ENCODE results near the gene MAG.
A peak's percentile ranks its signal among the peaks of the same experiment; 100 is the strongest.

Gene MAG

GRCh38 chr19:35291916-35292315, at the start of gene MAG:
TSS of gene MAG (plus strand) at chr19:35292161. CDS start at chr19:35295409, 3,248 bp downstream.
- Histone ChIP-seq H3K27ac (ENCODE audit: low read depth in 2 of 2, low read length in 2 of 2) (no peak within 1 kb of the TSS), H3K27me3 (ENCODE audit: control insufficient read depth in 2 of 2, insufficient read depth in 2 of 2, low read length in 2 of 2) (peaks cover 4% of the 10 kb centered on the region in 2 donors), H3K9me3 (ENCODE audit: control insufficient read depth in 2 of 2, low read length in 2 of 2) (no peaks in the 10 kb centered on the region), H3K36me3 (ENCODE audit: control insufficient read depth in 2 of 2, insufficient read depth in 2 of 2, low read length in 2 of 2) (no peaks in the 10 kb centered on the region), H3K4me1 (ENCODE audit: control insufficient read depth in 2 of 2, insufficient read depth in 2 of 2, low read length in 2 of 2) (no peaks in the 10 kb centered on the region), H3K9ac (ENCODE audit: low read depth in 1 of 2, low read length in 2 of 2) (no peak within 1 kb of the TSS), H3K4me3 (ENCODE audit: low read length in 2 of 2) (no peak within 1 kb of the TSS)

- Histone ChIP-seq H3K9ac (ENCODE audit: low read depth in 1 of 2, low read length in 2 of 2) (no peak overlapping the region), H3K27ac (ENCODE audit: low read depth in 2 of 2, low read length in 2 of 2) (no peak overlapping the region), H3K9me3 (ENCODE audit: control insufficient read depth in 2 of 2, low read length in 2 of 2) (no peaks in the 10 kb centered on the region), H3K36me3 (ENCODE audit: control insufficient read depth in 2 of 2, insufficient read depth in 2 of 2, low read length in 2 of 2) (peaks cover 6 to 9% of the 10 kb centered on the region in 2 donors), H3K4me1 (ENCODE audit: control insufficient read depth in 2 of 2, insufficient read depth in 2 of 2, low read length in 2 of 2) (peaks cover 12 to 20% of the 10 kb centered on the region in 2 donors), H3K27me3 (ENCODE audit: control insufficient read depth in 2 of 2, insufficient read depth in 2 of 2, low read length in 2 of 2) (no peaks in the 10 kb centered on the region), H3K4me3 (ENCODE audit: low read length in 2 of 2) (no peak overlapping the region)
Measured at GRCh38 chr19:35246466-35247092, 45.4 kb upstream of the MAG start.

GRCh38 chr19:35247526-35248309, 44.2 kb upstream of the MAG start:
- H3K9me3 ChIP-seq (ENCODE audit: control insufficient read depth in 2 of 2, low read length in 2 of 2) = no peaks in the 10 kb centered on the region
- H3K4me1 ChIP-seq (ENCODE audit: control insufficient read depth in 2 of 2, insufficient read depth in 2 of 2, low read length in 2 of 2) = peaks cover 12 to 20% of the 10 kb centered on the region in 2 donors
- H3K4me3 ChIP-seq (ENCODE audit: low read length in 2 of 2) = peak overlapping the region; percentile 89 to 98
- peaks cover 6 to 9% of the 10 kb centered on the region in 2 donors for H3K36me3 ChIP-seq (ENCODE audit: control insufficient read depth in 2 of 2, insufficient read depth in 2 of 2, low read length in 2 of 2)
- H3K27ac ChIP-seq (ENCODE audit: low read depth in 2 of 2, low read length in 2 of 2) = peak overlapping the region; percentile 92 to 96
- H3K9ac ChIP-seq (ENCODE audit: low read depth in 1 of 2, low read length in 2 of 2) = peak overlapping the region; percentile 89 to 96
- H3K27me3 ChIP-seq (ENCODE audit: control insufficient read depth in 2 of 2, insufficient read depth in 2 of 2, low read length in 2 of 2) = no peaks in the 10 kb centered on the region

GRCh38 chr19:35248310-35249145, 43.4 kb upstream of the MAG start, which contains the start of gene LSR:
TSS of gene LSR (plus strand) at chr19:35249002. CDS start at chr19:35249023, 21 bp downstream.
- Histone ChIP-seq H3K9ac (ENCODE audit: low read depth in 1 of 2, low read length in 2 of 2) (peak within 1 kb of the TSS; percentile 89 to 96), H3K27me3 (ENCODE audit: control insufficient read depth in 2 of 2, insufficient read depth in 2 of 2, low read length in 2 of 2) (no peaks in the 10 kb centered on the region), H3K27ac (ENCODE audit: low read depth in 2 of 2, low read length in 2 of 2) (peak within 1 kb of the TSS; percentile 92 to 96)

GRCh38 chr19:35249146-35249847, 42.7 kb upstream of the MAG start:
- Histone ChIP-seq H3K4me3 (ENCODE audit: low read length in 2 of 2) (peak overlapping the region; percentile 89 to 98), H3K36me3 (ENCODE audit: control insufficient read depth in 2 of 2, insufficient read depth in 2 of 2, low read length in 2 of 2) (peaks cover 10 to 13% of the 10 kb centered on the region in 2 donors), H3K27me3 (ENCODE audit: control insufficient read depth in 2 of 2, insufficient read depth in 2 of 2, low read length in 2 of 2) (no peaks in the 10 kb centered on the region), H3K9me3 (ENCODE audit: control insufficient read depth in 2 of 2, low read length in 2 of 2) (no peaks in the 10 kb centered on the region), H3K9ac (ENCODE audit: low read depth in 1 of 2, low read length in 2 of 2) (peak overlapping the region; percentile 89 to 96), H3K27ac (ENCODE audit: low read depth in 2 of 2, low read length in 2 of 2) (peak overlapping the region; percentile 92 to 96), H3K4me1 (ENCODE audit: control insufficient read depth in 2 of 2, insufficient read depth in 2 of 2, low read length in 2 of 2) (peaks cover 12 to 20% of the 10 kb centered on the region in 2 donors)

More at GRCh38 chr19:35248310-35249145, 43.4 kb upstream of the MAG start, which contains the start of gene LSR:
- Histone ChIP-seq H3K4me3 (ENCODE audit: low read length in 2 of 2) (peak within 1 kb of the TSS; percentile 89 to 98), H3K9me3 (ENCODE audit: control insufficient read depth in 2 of 2, low read length in 2 of 2) (no peaks in the 10 kb centered on the region), H3K4me1 (ENCODE audit: control insufficient read depth in 2 of 2, insufficient read depth in 2 of 2, low read length in 2 of 2) (peaks cover 12 to 20% of the 10 kb centered on the region in 2 donors), H3K36me3 (ENCODE audit: control insufficient read depth in 2 of 2, insufficient read depth in 2 of 2, low read length in 2 of 2) (peaks cover 7 to 12% of the 10 kb centered on the region in 2 donors)

GRCh38 chr19:35249848-35250711, 41.9 kb upstream of the MAG start:
- Histone ChIP-seq H3K27ac (ENCODE audit: low read depth in 2 of 2, low read length in 2 of 2) (peak overlapping the region in 1 of 2 donors; percentile 92), H3K9ac (ENCODE audit: low read depth in 1 of 2, low read length in 2 of 2) (peak overlapping the region in 1 of 2 donors; percentile 96), H3K4me1 (ENCODE audit: control insufficient read depth in 2 of 2, insufficient read depth in 2 of 2, low read length in 2 of 2) (peaks cover 12 to 20% of the 10 kb centered on the region in 2 donors), H3K9me3 (ENCODE audit: control insufficient read depth in 2 of 2, low read length in 2 of 2) (no peaks in the 10 kb centered on the region), H3K4me3 (ENCODE audit: low read length in 2 of 2) (peak overlapping the region; percentile 89 to 98), H3K36me3 (ENCODE audit: control insufficient read depth in 2 of 2, insufficient read depth in 2 of 2, low read length in 2 of 2) (peaks cover 18 to 20% of the 10 kb centered on the region in 2 donors), H3K27me3 (ENCODE audit: control insufficient read depth in 2 of 2, insufficient read depth in 2 of 2, low read length in 2 of 2) (no peaks in the 10 kb centered on the region)

GRCh38 chr19:35251456-35251855, 40.5 kb upstream of the MAG start:
- Histone ChIP-seq H3K27me3 (ENCODE audit: control insufficient read depth in 2 of 2, insufficient read depth in 2 of 2, low read length in 2 of 2) (no peaks in the 10 kb centered on the region), H3K36me3 (ENCODE audit: control insufficient read depth in 2 of 2, insufficient read depth in 2 of 2, low read length in 2 of 2) (peaks cover 23 to 25% of the 10 kb centered on the region in 2 donors), H3K27ac (ENCODE audit: low read depth in 2 of 2, low read length in 2 of 2) (no peak overlapping the region), H3K4me1 (ENCODE audit: control insufficient read depth in 2 of 2, insufficient read depth in 2 of 2, low read length in 2 of 2) (peaks cover 12 to 20% of the 10 kb centered on the region in 2 donors), H3K9ac (ENCODE audit: low read depth in 1 of 2, low read length in 2 of 2) (no peak overlapping the region), H3K9me3 (ENCODE audit: control insufficient read depth in 2 of 2, low read length in 2 of 2) (no peaks in the 10 kb centered on the region), H3K4me3 (ENCODE audit: low read length in 2 of 2) (no peak overlapping the region)

- Histone ChIP-seq H3K9me3 (ENCODE audit: control insufficient read depth in 2 of 2, low read length in 2 of 2) (no peaks in the 10 kb centered on the region), H3K36me3 (ENCODE audit: control insufficient read depth in 2 of 2, insufficient read depth in 2 of 2, low read length in 2 of 2) (peaks cover 25 to 26% of the 10 kb centered on the region in 2 donors), H3K4me3 (ENCODE audit: low read length in 2 of 2) (no peak overlapping the region), H3K9ac (ENCODE audit: low read depth in 1 of 2, low read length in 2 of 2) (no peak overlapping the region), H3K27ac (ENCODE audit: low read depth in 2 of 2, low read length in 2 of 2) (no peak overlapping the region), H3K4me1 (ENCODE audit: control insufficient read depth in 2 of 2, insufficient read depth in 2 of 2, low read length in 2 of 2) (peaks cover 7 to 11% of the 10 kb centered on the region in 2 donors), H3K27me3 (ENCODE audit: control insufficient read depth in 2 of 2, insufficient read depth in 2 of 2, low read length in 2 of 2) (no peaks in the 10 kb centered on the region)
Measured at GRCh38 chr19:35253316-35254286, 38.4 kb upstream of the MAG start.
